SK-N-SH treated with all-trans-retinoic acid at 6 μM for 48 hours (cell line): Measurements from ENCODE around the gene PPP1R14B.

Experiments
- ATAC-seq: fragments of 200-7000 bp; cut with Tn5 transposase; 3 replicates; pipeline ENCODE4 v1.9.1; 2020; ENCODE audit warnings: mild to moderate bottlenecking, moderate library complexity
- ARNTL ChIP-seq: fragments of 450-650 bp; formaldehyde crosslinking; IDR thresholded peaks from 2 replicates; pipeline ENCODE4 v1.5.0; 2020; ENCODE audit warnings: low read depth, mild to moderate bottlenecking, moderate library complexity, borderline replicate concordance
- BACH2 ChIP-seq: fragments of 250-450 bp; sonication (Bioruptor Pico); IDR thresholded peaks from 2 replicates; pipeline ENCODE4 v1.9.0; 2021; ENCODE audit warnings: mild to moderate bottlenecking, borderline replicate concordance
- ESRRG ChIP-seq: fragments of 250-450 bp; sonication (Bioruptor Pico); IDR thresholded peaks from 2 replicates; pipeline ENCODE4 v1.6.1; 2021; ENCODE audit warnings: mild to moderate bottlenecking
- GLIS3 ChIP-seq: fragments of 250-450 bp; sonication (Bioruptor Pico); IDR thresholded peaks from 2 replicates; pipeline ENCODE4 v1.5.0; 2020; ENCODE audit warnings: mild to moderate bottlenecking, moderate library complexity
- PPARA ChIP-seq: fragments of 250-450 bp; sonication (Bioruptor Pico); IDR thresholded peaks from 2 replicates; pipeline ENCODE4 v1.5.0; 2020; ENCODE audit warnings: mild to moderate bottlenecking, borderline replicate concordance
- SNAI2 ChIP-seq: fragments of 250-450 bp; sonication (Bioruptor Pico); IDR thresholded peaks from 2 replicates; pipeline ENCODE4 v1.5.0; 2020; ENCODE audit warnings: mild to moderate bottlenecking, moderate library complexity
- TOX ChIP-seq: fragments of 250-450 bp; sonication (Bioruptor Pico); IDR thresholded peaks from 2 replicates; pipeline ENCODE4 v1.8.0; 2021; ENCODE audit warnings: mild to moderate bottlenecking, moderate library complexity, borderline replicate concordance
- ZC3H10 ChIP-seq: fragments of 250-450 bp; sonication (Bioruptor Pico); IDR thresholded peaks from 2 replicates; pipeline ENCODE4 v1.5.1; 2021; ENCODE audit warnings: mild to moderate bottlenecking, moderate library complexity
- ZFP3 ChIP-seq: fragments of 250-450 bp; sonication (Bioruptor Pico); IDR thresholded peaks from 2 replicates; pipeline ENCODE4 v1.5.0; 2020; ENCODE audit warnings: mild to moderate bottlenecking, moderate library complexity
- ZFP30 ChIP-seq: fragments of 450-650 bp; formaldehyde crosslinking; IDR thresholded peaks from 2 replicates; pipeline ENCODE4 v1.5.0; 2022; ENCODE audit warnings: mild to moderate bottlenecking, moderate library complexity
- ZNF70 ChIP-seq: fragments of 450-650 bp; formaldehyde crosslinking; IDR thresholded peaks from 2 replicates; pipeline ENCODE4 v1.5.0; 2020; ENCODE audit warnings: mild to moderate bottlenecking, moderate library complexity
- ZNF8 ChIP-seq: fragments of 450-650 bp; formaldehyde crosslinking; IDR thresholded peaks from 2 replicates; pipeline ENCODE4 v1.5.0; 2020; ENCODE audit warnings: mild to moderate bottlenecking, moderate library complexity
- TF ChIP-seq, protein P1 (sequence below): fragments of 250-450 bp; sonication (Bioruptor Pico); IDR thresholded peaks from 2 replicates; pipeline ENCODE4 v1.5.1; 2020; ENCODE audit warnings: low read depth, mild to moderate bottlenecking, moderate library complexity
- TF ChIP-seq, protein P2 (sequence below): fragments of 250-450 bp; sonication (Bioruptor Pico); IDR thresholded peaks from 2 replicates; pipeline ENCODE4 v1.5.1; 2021; ENCODE audit warnings: mild to moderate bottlenecking, moderate library complexity
- TF ChIP-seq, protein P3 (sequence below): fragments of 250-450 bp; sonication (Bioruptor Pico); IDR thresholded peaks from 2 replicates; pipeline ENCODE4 v1.8.0; 2020; ENCODE audit warnings: mild to moderate bottlenecking, moderate library complexity, borderline replicate concordance
- TF ChIP-seq, protein P4 (sequence below): fragments of 250-450 bp; sonication (Bioruptor Pico); IDR thresholded peaks from 2 replicates; pipeline ENCODE4 v1.5.0; 2020; ENCODE audit warnings: mild to moderate bottlenecking, moderate library complexity

Gene PPP1R14B

DNA sequence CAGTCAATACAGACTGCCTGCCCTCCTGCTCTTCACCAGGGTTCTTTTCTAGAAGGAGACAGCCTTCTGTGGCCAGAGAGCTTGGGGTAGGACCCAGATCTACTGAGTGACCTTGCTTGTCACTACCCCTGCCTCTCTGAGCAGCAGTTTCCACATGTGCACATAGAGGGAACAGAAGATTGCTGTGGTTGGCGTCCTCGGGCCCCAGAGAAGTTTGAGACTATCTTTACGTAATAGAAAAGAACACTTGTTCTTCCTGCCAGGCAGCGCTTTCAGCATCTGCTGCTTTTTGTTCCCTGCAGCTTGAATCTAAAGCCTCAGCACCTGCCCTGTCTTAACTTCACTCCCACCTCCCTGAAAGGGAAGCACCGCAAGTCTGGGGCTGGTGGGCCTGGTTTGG is 7.7 kb downstream of the PPP1R14B start (continued):
- TF ChIP-seq, protein P1, sequence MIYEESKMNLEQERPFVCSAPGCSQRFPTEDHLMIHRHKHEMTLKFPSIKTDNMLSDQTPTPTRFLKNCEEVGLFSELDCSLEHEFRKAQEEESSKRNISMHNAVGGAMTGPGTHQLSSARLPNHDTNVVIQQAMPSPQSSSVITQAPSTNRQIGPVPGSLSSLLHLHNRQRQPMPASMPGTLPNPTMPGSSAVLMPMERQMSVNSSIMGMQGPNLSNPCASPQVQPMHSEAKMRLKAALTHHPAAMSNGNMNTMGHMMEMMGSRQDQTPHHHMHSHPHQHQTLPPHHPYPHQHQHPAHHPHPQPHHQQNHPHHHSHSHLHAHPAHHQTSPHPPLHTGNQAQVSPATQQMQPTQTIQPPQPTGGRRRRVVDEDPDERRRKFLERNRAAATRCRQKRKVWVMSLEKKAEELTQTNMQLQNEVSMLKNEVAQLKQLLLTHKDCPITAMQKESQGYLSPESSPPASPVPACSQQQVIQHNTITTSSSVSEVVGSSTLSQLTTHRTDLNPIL = no peak
- TF ChIP-seq, protein P2, sequence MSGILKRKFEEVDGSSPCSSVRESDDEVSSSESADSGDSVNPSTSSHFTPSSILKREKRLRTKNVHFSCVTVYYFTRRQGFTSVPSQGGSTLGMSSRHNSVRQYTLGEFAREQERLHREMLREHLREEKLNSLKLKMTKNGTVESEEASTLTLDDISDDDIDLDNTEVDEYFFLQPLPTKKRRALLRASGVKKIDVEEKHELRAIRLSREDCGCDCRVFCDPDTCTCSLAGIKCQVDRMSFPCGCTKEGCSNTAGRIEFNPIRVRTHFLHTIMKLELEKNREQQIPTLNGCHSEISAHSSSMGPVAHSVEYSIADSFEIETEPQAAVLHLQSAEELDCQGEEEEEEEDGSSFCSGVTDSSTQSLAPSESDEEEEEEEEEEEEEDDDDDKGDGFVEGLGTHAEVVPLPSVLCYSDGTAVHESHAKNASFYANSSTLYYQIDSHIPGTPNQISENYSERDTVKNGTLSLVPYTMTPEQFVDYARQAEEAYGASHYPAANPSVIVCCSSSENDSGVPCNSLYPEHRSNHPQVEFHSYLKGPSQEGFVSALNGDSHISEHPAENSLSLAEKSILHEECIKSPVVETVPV (CRISPR knock-in tag) = no peak
- TF ChIP-seq, protein P3, sequence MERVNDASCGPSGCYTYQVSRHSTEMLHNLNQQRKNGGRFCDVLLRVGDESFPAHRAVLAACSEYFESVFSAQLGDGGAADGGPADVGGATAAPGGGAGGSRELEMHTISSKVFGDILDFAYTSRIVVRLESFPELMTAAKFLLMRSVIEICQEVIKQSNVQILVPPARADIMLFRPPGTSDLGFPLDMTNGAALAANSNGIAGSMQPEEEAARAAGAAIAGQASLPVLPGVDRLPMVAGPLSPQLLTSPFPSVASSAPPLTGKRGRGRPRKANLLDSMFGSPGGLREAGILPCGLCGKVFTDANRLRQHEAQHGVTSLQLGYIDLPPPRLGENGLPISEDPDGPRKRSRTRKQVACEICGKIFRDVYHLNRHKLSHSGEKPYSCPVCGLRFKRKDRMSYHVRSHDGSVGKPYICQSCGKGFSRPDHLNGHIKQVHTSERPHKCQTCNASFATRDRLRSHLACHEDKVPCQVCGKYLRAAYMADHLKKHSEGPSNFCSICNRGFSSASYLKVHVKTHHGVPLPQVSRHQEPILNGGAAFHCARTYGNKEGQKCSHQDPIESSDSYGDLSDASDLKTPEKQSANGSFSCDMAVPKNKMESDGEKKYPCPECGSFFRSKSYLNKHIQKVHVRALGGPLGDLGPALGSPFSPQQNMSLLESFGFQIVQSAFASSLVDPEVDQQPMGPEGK (CRISPR knock-in tag) = no peak
- TF ChIP-seq, all 23 proteins: peak for 0

DNA sequence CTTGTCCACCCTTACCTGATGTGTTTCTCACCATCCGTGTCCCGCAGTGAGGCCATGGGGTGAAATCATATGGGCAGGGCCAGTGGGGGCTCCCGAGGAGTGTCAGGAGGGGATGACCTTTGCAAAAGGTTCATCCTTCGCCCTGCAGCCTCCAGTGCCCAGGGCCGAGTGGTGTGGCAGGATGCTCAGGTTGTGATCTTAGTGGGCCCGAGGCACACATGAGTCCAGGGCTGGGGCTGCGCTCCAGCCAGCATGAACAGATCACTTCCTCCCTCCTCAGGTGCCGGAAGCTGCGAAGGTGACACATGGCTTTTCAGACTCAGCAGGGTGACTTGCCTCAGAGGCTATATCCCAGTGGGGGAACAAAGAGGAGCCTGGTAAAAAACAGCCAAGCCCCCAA is 8.7 kb downstream of the PPP1R14B start:
- TF ChIP-seq ZC3H10 (CRISPR knock-in tag) (no peak), PPARA (CRISPR knock-in tag) (no peak), TOX (CRISPR knock-in tag) (no peak), BACH2 (no peak)
- TF ChIP-seq, protein P1 = no peak
- TF ChIP-seq, protein P2 (CRISPR knock-in tag) = no peak
- no peak for ATAC-seq

DNA sequence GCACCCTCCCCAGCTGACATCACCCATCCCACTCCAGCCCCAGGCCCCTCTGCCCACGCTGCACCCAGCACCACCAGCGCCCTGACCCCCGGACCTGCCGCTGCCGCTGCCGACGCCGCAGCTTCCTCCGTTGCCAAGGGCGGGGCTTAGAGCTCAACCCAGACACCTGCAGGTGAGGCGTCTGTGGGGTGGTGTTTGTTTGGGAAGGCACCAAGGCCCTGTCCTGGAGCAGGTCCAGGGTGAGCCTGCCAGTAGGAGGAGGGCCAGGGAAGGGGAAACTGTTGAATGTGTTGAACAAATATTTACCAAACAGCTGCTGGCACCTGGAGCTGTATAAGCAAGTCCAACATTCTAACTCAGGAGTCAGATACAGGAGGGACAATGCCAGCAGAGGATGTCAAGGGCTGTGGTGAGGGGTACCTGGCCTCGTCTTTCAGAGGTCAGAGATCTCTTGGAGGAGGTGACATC is 9.2 kb downstream of the PPP1R14B start:
- ATAC-seq = no peak
- TF ChIP-seq SNAI2 (CRISPR knock-in tag) (no peak), ARNTL (no peak), ZNF8 (no peak), GLIS3 (CRISPR knock-in tag) (no peak), ESRRG (CRISPR knock-in tag) (no peak), PPARA (CRISPR knock-in tag) (no peak), ZNF70 (CRISPR knock-in tag) (no peak), ZFP30 (no peak), ZFP3 (CRISPR knock-in tag) (no peak), ZC3H10 (CRISPR knock-in tag) (no peak)
- TF ChIP-seq, protein P3 (CRISPR knock-in tag) = no peak
- TF ChIP-seq, protein P4, sequence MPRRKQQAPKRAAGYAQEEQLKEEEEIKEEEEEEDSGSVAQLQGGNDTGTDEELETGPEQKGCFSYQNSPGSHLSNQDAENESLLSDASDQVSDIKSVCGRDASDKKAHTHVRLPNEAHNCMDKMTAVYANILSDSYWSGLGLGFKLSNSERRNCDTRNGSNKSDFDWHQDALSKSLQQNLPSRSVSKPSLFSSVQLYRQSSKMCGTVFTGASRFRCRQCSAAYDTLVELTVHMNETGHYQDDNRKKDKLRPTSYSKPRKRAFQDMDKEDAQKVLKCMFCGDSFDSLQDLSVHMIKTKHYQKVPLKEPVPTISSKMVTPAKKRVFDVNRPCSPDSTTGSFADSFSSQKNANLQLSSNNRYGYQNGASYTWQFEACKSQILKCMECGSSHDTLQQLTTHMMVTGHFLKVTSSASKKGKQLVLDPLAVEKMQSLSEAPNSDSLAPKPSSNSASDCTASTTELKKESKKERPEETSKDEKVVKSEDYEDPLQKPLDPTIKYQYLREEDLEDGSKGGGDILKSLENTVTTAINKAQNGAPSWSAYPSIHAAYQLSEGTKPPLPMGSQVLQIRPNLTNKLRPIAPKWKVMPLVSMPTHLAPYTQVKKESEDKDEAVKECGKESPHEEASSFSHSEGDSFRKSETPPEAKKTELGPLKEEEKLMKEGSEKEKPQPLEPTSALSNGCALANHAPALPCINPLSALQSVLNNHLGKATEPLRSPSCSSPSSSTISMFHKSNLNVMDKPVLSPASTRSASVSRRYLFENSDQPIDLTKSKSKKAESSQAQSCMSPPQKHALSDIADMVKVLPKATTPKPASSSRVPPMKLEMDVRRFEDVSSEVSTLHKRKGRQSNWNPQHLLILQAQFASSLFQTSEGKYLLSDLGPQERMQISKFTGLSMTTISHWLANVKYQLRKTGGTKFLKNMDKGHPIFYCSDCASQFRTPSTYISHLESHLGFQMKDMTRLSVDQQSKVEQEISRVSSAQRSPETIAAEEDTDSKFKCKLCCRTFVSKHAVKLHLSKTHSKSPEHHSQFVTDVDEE = no peak
